Right renal cortex interstitium (tissue), 3 donors: ENCODE results near the gene CPHXL2. TPM values are rescaled to one million over a fixed set of nuclear protein-coding genes. Genes with fewer than 3 reads are reported as not detected.

Experiments
- DNase-seq, 3 donors: peaks; one replicate each; pipeline ENCODE4 v3.0.0-alpha.2; 2013; ENCODE audit warnings: low read depth in 3 of 3, low spot score in 2 of 3
- polyA plus RNA-seq, 3 donors: library from polyadenylated mRNA; unstranded; fragments of 120-200 nt; gene quantifications; one replicate each; pipeline ENCODE4 v1.2.1, GENCODE V29; 2013; ENCODE audit not compliant: insufficient read length in 3 of 3

CPHXL2 gene
- polyA plus RNA-seq, 3 donors: not detected

GRCh38 chr16:75644240-75645012, 32.4 kb downstream of the CPHXL2 start:
- no peak for DNase-seq

GRCh38 chr16:75640598-75640997, 36.2 kb downstream of the CPHXL2 start:
- DNase-seq: no peak

- no peak for DNase-seq
Observed at GRCh38 chr16:75635036-75635435, 41.8 kb downstream of the CPHXL2 start.

GRCh38 chr16:75632857-75633256, 44.0 kb downstream of the CPHXL2 start:
- DNase-seq: no peak

GRCh38 chr16:75630052-75630451, 46.8 kb downstream of the CPHXL2 start:
- DNase-seq: no peak

GRCh38 chr16:75629132-75629531, 47.7 kb downstream of the CPHXL2 start:
- DNase-seq: no peak

GRCh38 chr16:75628351-75628750, 48.5 kb downstream of the CPHXL2 start:
- DNase-seq: no peak

- DNase-seq: no peak
Observed at GRCh38 chr16:75627851-75628250, 49.0 kb downstream of the CPHXL2 start.

GRCh38 chr16:75626806-75627205, 50.0 kb downstream of the CPHXL2 start:
- DNase-seq: no peak

GRCh38 chr16:75624921-75625334, 51.9 kb downstream of the CPHXL2 start:
- no peak for DNase-seq

GRCh38 chr16:75622761-75623605, 53.8 kb downstream of the CPHXL2 start, which contains the start of gene ADAT1:
Gene ADAT1, minus strand, starts transcription at chr16:75623281. Its CDS starts 2,482 bp downstream, at chr16:75620799.
- DNase-seq: peak; percentile 95 to 99 (median 96)

GRCh38 chr16:75621170-75621477, 55.7 kb downstream of the CPHXL2 start:
- no peak for DNase-seq

- no peak for DNase-seq
Observed at GRCh38 chr16:75620326-75621169, 56.3 kb downstream of the CPHXL2 start.

- no peak for DNase-seq
Observed at GRCh38 chr16:75618780-75619179, 58.0 kb downstream of the CPHXL2 start.

GRCh38 chr16:75617121-75617520, 59.7 kb downstream of the CPHXL2 start:
- no peak for DNase-seq

GRCh38 chr16:75616521-75617010, 60.2 kb downstream of the CPHXL2 start:
- DNase-seq: no peak

- no peak for DNase-seq
Observed at GRCh38 chr16:75615619-75616018, 61.2 kb downstream of the CPHXL2 start.

- no peak for DNase-seq
Observed at GRCh38 chr16:75614066-75614897, 62.5 kb downstream of the CPHXL2 start.
